ENCODE results near the gene ZNF626.

ZNF626 gene

GRCh38 chr19:20607943-20608342, 53.4 kb downstream of the ZNF626 start:
- Histone ChIP-seq H3K4me1 (ENCODE audit: control insufficient read depth, low read length) (no peaks in the 10 kb centered on the region), H3K4me2 (ENCODE audit: low read length) (no peak overlapping the region), H3K79me2 (ENCODE audit: control insufficient read depth, low read length) (no peaks in the 10 kb centered on the region), H3F3A (ENCODE audit: control insufficient read depth, insufficient read depth) (no peaks in the 10 kb centered on the region), H4K20me1 (ENCODE audit: control insufficient read depth, insufficient read depth, low read depth, low read length) (no peaks in the 10 kb centered on the region), H3K4me3 (ENCODE audit: low read length) (no peak overlapping the region), H3K9me2 (replicated peaks; ENCODE audit: control insufficient read depth, low read length) (no peaks in the 10 kb centered on the region), H3K9me3 (ENCODE audit: control insufficient read depth, insufficient read depth, low read length) (peaks cover 2% of the 10 kb centered on the region; the same call in 1 of the 2 replicates), H3K36me3 (ENCODE audit: control insufficient read depth, low read length) (no peaks in the 10 kb centered on the region), H3K27me3 (ENCODE audit: control insufficient read depth, low read length) (no peaks in the 10 kb centered on the region), H3K27ac (ENCODE audit: low read depth, low read length) (no peak overlapping the region)
- TF ChIP-seq CTCF (IDR thresholded peaks at IDR 0.05; ENCODE audit: low read depth, low read length, poor library complexity, severe bottlenecking) (no peak), EZH2phosphoT487 (IDR thresholded peaks at IDR 0.05; ENCODE audit: borderline replicate concordance, low read length) (no peak)
